DOHH2 (cell line): ENCODE data around the gene SHPK.

Source experiments
- H3F3A ChIP-seq: fragments of 200-600 bp; sonication (generic), shearing (Covaris generic); 2 replicates; pipeline ENCODE4 v1.6.0; 2016; ENCODE audit warnings: antibody characterized with exemption, mild to moderate bottlenecking; ENCODE audit not compliant: control insufficient read depth, insufficient read depth
- H3K27ac ChIP-seq: fragments of 200-600 bp; sonication (generic); 2 replicates; pipeline ENCODE4 v1.5.1; 2014; ENCODE audit warnings: low read depth, mild to moderate bottlenecking, low read length, moderate library complexity
- H3K27me3 ChIP-seq: fragments of 200-600 bp; sonication (generic); 2 replicates; pipeline ENCODE4 v1.6.1; 2014; ENCODE audit warnings: mild to moderate bottlenecking, low read length, mixed read lengths; ENCODE audit not compliant: control insufficient read depth
- H3K36me3 ChIP-seq: fragments of 200-600 bp; sonication (generic); 2 replicates; pipeline ENCODE4 v1.6.1; 2014; ENCODE audit warnings: mild to moderate bottlenecking, low read length, moderate library complexity, mixed read lengths; ENCODE audit not compliant: control insufficient read depth
- H3K4me1 ChIP-seq: fragments of 200-600 bp; sonication (generic); 2 replicates; pipeline ENCODE4 v1.6.1; 2014; ENCODE audit warnings: mild to moderate bottlenecking, low read length, mixed read lengths; ENCODE audit not compliant: control insufficient read depth
- H3K4me2 ChIP-seq: fragments of 200-600 bp; sonication (generic); 2 replicates; pipeline ENCODE4 v1.6.0; 2014; ENCODE audit warnings: mild to moderate bottlenecking, low read length, moderate library complexity
- H3K4me3 ChIP-seq: fragments of 200-600 bp; sonication (generic); 2 replicates; pipeline ENCODE4 v1.5.1; 2014; ENCODE audit warnings: mild to moderate bottlenecking, low read length, mixed read lengths
- H3K79me2 ChIP-seq: fragments of 200-600 bp; sonication (generic); 2 replicates; pipeline ENCODE4 v1.6.1; 2014; ENCODE audit warnings: mild to moderate bottlenecking, low read length, mixed read lengths; ENCODE audit not compliant: control insufficient read depth
- H3K9me2 ChIP-seq: fragments of 200-600 bp; sonication (generic); replicated peaks from 2 replicates; pipeline ENCODE4 v1.6.1; 2014; ENCODE audit warnings: mild to moderate bottlenecking, low read length, mixed read lengths; ENCODE audit not compliant: control insufficient read depth
- H3K9me3 ChIP-seq: fragments of 200-600 bp; sonication (generic); 2 replicates; pipeline ENCODE4 v1.6.1; 2014; ENCODE audit warnings: antibody characterized with exemption, low read length, mixed read lengths; ENCODE audit not compliant: control insufficient read depth, insufficient read depth
- H4K20me1 ChIP-seq: fragments of 200-600 bp; sonication (generic); 2 replicates; pipeline ENCODE4 v1.6.0; 2014; ENCODE audit warnings: low read depth, mild to moderate bottlenecking, antibody characterized with exemption, low read length, moderate library complexity; ENCODE audit not compliant: control insufficient read depth, insufficient read depth
- CTCF ChIP-seq: fragments of 200-600 bp; sonication (generic); IDR thresholded peaks from one replicate; pipeline ENCODE4 v1.5.1; 2014; ENCODE audit warnings: antibody characterized with exemption, mild to moderate bottlenecking, low read depth, low read length; ENCODE audit not compliant: poor library complexity, severe bottlenecking
- EZH2phosphoT487 ChIP-seq: fragments of 200-600 bp; sonication (generic); IDR thresholded peaks from 2 replicates; pipeline ENCODE4 v1.6.1; 2017; ENCODE audit warnings: borderline replicate concordance, mild to moderate bottlenecking, antibody characterized with exemption, low read length, moderate library complexity, mixed read lengths

Gene SHPK

GRCh38 chr17:3615160-3615870, 20.7 kb downstream of the SHPK start:
- no peaks in the 10 kb centered on the region for H4K20me1 ChIP-seq
- H3K9me2 ChIP-seq: no peaks in the 10 kb centered on the region
- H3K27me3 ChIP-seq: no peaks in the 10 kb centered on the region
- H3K36me3 ChIP-seq: peaks cover 21% of the 10 kb centered on the region; the same call in 1 of the 2 replicates
- no peak for TF ChIP-seq CTCF
- no peak for TF ChIP-seq EZH2phosphoT487
- H3K9me3 ChIP-seq: no peaks in the 10 kb centered on the region
- H3K4me2 ChIP-seq: no peak overlapping the region
- no peaks in the 10 kb centered on the region for H3K4me1 ChIP-seq
- H3K4me3 ChIP-seq: no peak overlapping the region
- H3K79me2 ChIP-seq: no peaks in the 10 kb centered on the region
- no peaks in the 10 kb centered on the region for H3F3A ChIP-seq
- H3K27ac ChIP-seq: no peak overlapping the region

DNA sequence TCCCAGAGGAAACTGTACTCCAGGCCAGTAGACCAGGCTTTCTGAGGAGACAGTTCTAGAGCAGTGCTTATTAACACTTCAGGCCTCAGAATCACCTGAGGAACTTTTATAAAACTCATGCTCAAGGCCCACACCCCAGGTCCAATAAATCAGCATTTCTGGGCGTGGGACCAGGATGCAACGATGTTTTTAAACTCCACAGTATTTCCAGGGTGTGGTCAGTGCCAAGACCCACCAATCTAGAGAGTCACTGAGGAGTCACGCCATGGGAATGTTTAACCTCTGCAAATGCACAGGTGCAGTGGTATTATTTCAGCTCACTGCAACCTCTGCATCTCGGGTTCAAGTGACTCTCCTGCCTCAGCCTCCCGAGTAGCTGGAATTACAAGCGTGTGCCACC, 22.9 kb downstream of the SHPK start:
- H3K27ac ChIP-seq: no peak overlapping the region
- peaks cover 27% of the 10 kb centered on the region for H3K36me3 ChIP-seq
- no peaks in the 10 kb centered on the region for H4K20me1 ChIP-seq
- no peaks in the 10 kb centered on the region for H3K79me2 ChIP-seq
- no peak overlapping the region for H3K4me3 ChIP-seq
- H3K4me1 ChIP-seq: no peaks in the 10 kb centered on the region
- no peaks in the 10 kb centered on the region for H3K27me3 ChIP-seq
- no peak for TF ChIP-seq EZH2phosphoT487
- no peak for TF ChIP-seq CTCF
- no peaks in the 10 kb centered on the region for H3K9me2 ChIP-seq
- no peaks in the 10 kb centered on the region for H3K9me3 ChIP-seq
- no peaks in the 10 kb centered on the region for H3F3A ChIP-seq
- H3K4me2 ChIP-seq: no peak overlapping the region

- H3K4me2 ChIP-seq: no peak overlapping the region
- H3K36me3 ChIP-seq: peaks cover 22% of the 10 kb centered on the region
- no peak overlapping the region for H3K4me3 ChIP-seq
- no peak overlapping the region for H3K27ac ChIP-seq
- no peaks in the 10 kb centered on the region for H3K9me2 ChIP-seq
- TF ChIP-seq CTCF (no peak), EZH2phosphoT487 (no peak)
- H3K9me3 ChIP-seq: no peaks in the 10 kb centered on the region
- no peaks in the 10 kb centered on the region for H3K27me3 ChIP-seq
- no peaks in the 10 kb centered on the region for H3F3A ChIP-seq
- no peaks in the 10 kb centered on the region for H4K20me1 ChIP-seq
- no peaks in the 10 kb centered on the region for H3K4me1 ChIP-seq
- H3K79me2 ChIP-seq: no peaks in the 10 kb centered on the region
Measured at GRCh38 chr17:3610523-3610922, 25.5 kb downstream of the SHPK start.
